Calu3 (cell line): Measurements from ENCODE around the gene VPS72. TPM values are rescaled to one million over a fixed set of nuclear protein-coding genes. Genes with fewer than 3 reads are reported as not detected.
A peak's percentile ranks its signal among the peaks of the same experiment; 100 is the strongest.

Experiments
- BruUV-seq: library from RNA; stranded (reverse); fragments of 400-500 nt; replicated peaks from 2 replicates; lab custom pipeline; 2021; lab: Mats Ljungman, UMichigan
- CTCF ChIA-PET: fragments of 300-600 bp; sonication (Branson Sonifier 250); formaldehyde crosslinking; loops from one replicate; lab custom pipeline; 2022; ENCODE audit warnings: antibody characterized with exemption; lab: Charles Lee
- DNase-seq: peaks from one replicate; pipeline ENCODE4 v3.0.0; 2022
- H3K27ac Mint-ChIP-seq: one replicate; pipeline ENCODE4 v1.8.0; 2022; ENCODE audit warnings: mixed read lengths; ENCODE audit not compliant: unreplicated experiment
- H3K27me3 Mint-ChIP-seq: one replicate; pipeline ENCODE4 v1.8.0; 2022; ENCODE audit warnings: mixed read lengths; ENCODE audit not compliant: unreplicated experiment
- H3K36me3 Mint-ChIP-seq: one replicate; pipeline ENCODE4 v1.8.0; 2022; ENCODE audit warnings: mild to moderate bottlenecking, moderate library complexity, mixed read lengths; ENCODE audit not compliant: insufficient read depth, unreplicated experiment
- H3K4me1 Mint-ChIP-seq: one replicate; pipeline ENCODE4 v1.8.0; 2022; ENCODE audit warnings: mild to moderate bottlenecking, low read depth, mixed read lengths; ENCODE audit not compliant: unreplicated experiment
- H3K4me3 Mint-ChIP-seq: one replicate; pipeline ENCODE4 v1.8.0; 2022; ENCODE audit warnings: mild to moderate bottlenecking, low read depth, moderate library complexity, mixed read lengths; ENCODE audit not compliant: unreplicated experiment
- H3K9me3 Mint-ChIP-seq: one replicate; pipeline ENCODE4 v1.8.0; 2022; ENCODE audit warnings: low read depth, mixed read lengths; ENCODE audit not compliant: unreplicated experiment
- CTCF ChIP-seq: fragments of 200-600 bp; IDR thresholded peaks from one replicate; pipeline ENCODE4 v1.8.0; 2022; ENCODE audit warnings: antibody characterized with exemption; ENCODE audit not compliant: unreplicated experiment
- intact Hi-C: fragments of 100-400 bp; cut with micrococcal nuclease; formaldehyde crosslinking; loops from one replicate; pipeline ENCODE4 v1.10.0; 2022; ENCODE audit not compliant: unreplicated experiment
- total RNA-seq: library from RNA; stranded (reverse); gene quantifications from 2 replicates; pipeline ENCODE4 v1.2.3, GENCODE V29; 2022

The VPS72 gene
- total RNA-seq, 1 experiment from 2014 or later = 91.4 TPM

DNA sequence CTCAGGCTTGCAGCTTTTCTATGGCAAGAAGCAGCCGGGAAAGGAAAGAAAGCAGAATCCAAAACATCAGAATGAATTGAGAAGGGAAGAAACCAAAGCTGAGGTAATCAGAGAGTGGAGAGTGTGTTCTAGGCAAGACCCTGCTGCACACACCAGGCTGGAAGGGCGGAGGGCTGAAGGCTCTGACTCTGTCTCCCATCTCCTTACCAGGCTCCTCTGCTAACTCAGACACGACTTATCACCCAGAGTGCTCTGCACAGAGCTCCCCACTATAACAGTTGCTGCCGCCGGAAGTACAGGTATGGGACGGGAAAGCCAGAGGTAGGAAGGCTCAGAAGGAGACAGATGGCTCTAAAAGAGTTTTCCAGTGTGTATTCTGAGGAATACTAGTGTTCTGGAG is 22.9 kb downstream of the VPS72 start:
- CTCF ChIA-PET = no interaction called here
- no peaks in the 10 kb centered on the region for H3K27me3 Mint-ChIP-seq
- H3K9me3 Mint-ChIP-seq = no peaks in the 10 kb centered on the region
- DNase-seq = no peak
- peak overlapping the region; percentile 96 for H3K27ac Mint-ChIP-seq
- TF ChIP-seq CTCF = no peak
- intact Hi-C loops = no loop called here
- peak overlapping the region; percentile 95 for H3K4me3 Mint-ChIP-seq
- peaks cover 16% of the 10 kb centered on the region for H3K4me1 Mint-ChIP-seq
- H3K36me3 Mint-ChIP-seq = peaks cover 37% of the 10 kb centered on the region
- BruUV-seq = no TSS peak

DNA sequence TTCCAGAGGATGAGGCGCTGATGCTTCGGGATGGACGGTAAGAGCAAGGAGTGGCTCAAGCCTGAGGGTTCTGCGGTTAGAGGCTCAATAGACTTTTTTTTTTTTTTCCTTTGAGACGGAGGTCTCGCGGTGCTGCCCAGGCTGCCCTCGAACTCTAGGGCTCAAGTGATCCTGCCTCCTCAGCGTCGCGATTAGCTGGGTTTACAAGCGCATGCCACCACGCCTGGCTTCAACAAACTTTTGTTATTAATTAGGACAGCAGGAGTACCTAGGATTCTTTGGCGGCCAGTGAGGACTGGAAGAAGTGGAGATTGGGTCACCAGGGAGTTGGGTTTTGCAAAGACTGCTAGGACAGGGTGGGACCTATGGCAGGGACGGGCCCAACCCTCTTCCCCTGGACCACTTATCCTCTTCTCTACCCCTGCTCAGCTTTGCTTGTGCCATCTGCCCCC is 23.5 kb downstream of the VPS72 start:
- Mint-ChIP-seq H3K4me3 (peak overlapping the region; percentile 95), H3K27ac (peak overlapping the region; percentile 96), H3K9me3 (no peaks in the 10 kb centered on the region), H3K27me3 (no peaks in the 10 kb centered on the region), H3K36me3 (peaks cover 37% of the 10 kb centered on the region), H3K4me1 (peaks cover 16% of the 10 kb centered on the region)
- TF ChIP-seq CTCF = no peak
- intact Hi-C loops = no loop called here
- CTCF ChIA-PET = interaction anchor here (0.5 kb wide), 1 partner anchor 67 kb away, joined by 3 read pairs; no protein-coding TSS in a partner anchor
- DNase-seq = no peak
- no TSS peak for BruUV-seq

- H3K4me1 Mint-ChIP-seq = peaks cover 16% of the 10 kb centered on the region
- peak within 1 kb of the TSS; percentile 95 for H3K4me3 Mint-ChIP-seq
- no peaks in the 10 kb centered on the region for H3K27me3 Mint-ChIP-seq
- TF ChIP-seq CTCF = no peak
- BruUV-seq = TSS peak; percentile 77
- CTCF ChIA-PET = interaction anchor here (0.5 kb wide), 1 partner anchor 66 kb away, joined by 3 read pairs; no protein-coding TSS in a partner anchor
- intact Hi-C loops = no loop called here
- H3K27ac Mint-ChIP-seq = peak within 1 kb of the TSS; percentile 96
- H3K9me3 Mint-ChIP-seq = no peaks in the 10 kb centered on the region
- DNase-seq = peak; percentile 97
- H3K36me3 Mint-ChIP-seq = peaks cover 37% of the 10 kb centered on the region
Observed at GRCh38 chr1:151165738-151166504, 24.1 kb downstream of the VPS72 start, which contains the start of the genes LYSMD1 and SCNM1. LYSMD1 (minus strand) TSS chr1:151165902; CDS start chr1:151165258, 644 bp downstream. SCNM1 (plus strand) TSS chr1:151166144; CDS start chr1:151166153, 9 bp downstream.

- intact Hi-C loops = no loop called here
- DNase-seq = peak; percentile 12
- Mint-ChIP-seq H3K9me3 (no peaks in the 10 kb centered on the region), H3K36me3 (peaks cover 37% of the 10 kb centered on the region), H3K27me3 (no peaks in the 10 kb centered on the region), H3K27ac (peak overlapping the region; percentile 96), H3K4me1 (peaks cover 16% of the 10 kb centered on the region), H3K4me3 (peak overlapping the region; percentile 95)
- no TSS peak for BruUV-seq
- CTCF ChIA-PET = no interaction called here
- no peak for TF ChIP-seq CTCF
Observed at GRCh38 chr1:151165281-151165737, 24.7 kb downstream of the VPS72 start.
